Stimulated activated CD4-positive, alpha-beta T cell treated with anti-CD3 and anti-CD28 coated beads, Interleukin-4, amount 100 ng/mL, for 1 hour (primary cell): ENCODE data around the gene EHF.
"Not testable (repeated sequence)": the region's sequence is repeated elsewhere in the genome, so short reads cannot be mapped to it uniquely, and the experiment has no call there.

Source experiments
- DNase-seq: peaks from one replicate; pipeline ENCODE4 v3.0.0-alpha.2; 2020

EHF gene

GRCh38 chr11:34620820-34621792 is at the start of gene EHF:
Gene EHF (plus strand): TSS chr11:34621093. CDS start chr11:34642631, 21,538 bp downstream.
- DNase-seq = no peak

DNA sequence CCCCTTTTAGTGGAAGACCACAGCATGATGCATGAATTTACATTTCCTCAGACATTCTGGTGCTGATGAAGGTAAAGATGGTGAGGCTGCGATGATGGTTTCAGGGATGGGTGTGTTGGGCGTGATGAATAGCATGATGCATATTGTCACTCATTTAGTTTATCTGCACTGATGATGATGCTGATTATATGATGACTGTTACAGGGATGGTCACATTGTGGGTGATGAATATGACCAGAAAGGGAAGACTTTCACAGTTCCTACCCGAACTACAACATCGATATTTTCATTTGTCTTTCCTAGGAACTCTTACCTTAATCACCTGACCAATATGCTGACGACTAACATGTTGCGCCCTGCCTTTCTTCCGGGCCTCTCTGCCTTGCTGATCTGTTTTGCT is 47.4 kb upstream of the EHF start:
- no peak for DNase-seq

DNA sequence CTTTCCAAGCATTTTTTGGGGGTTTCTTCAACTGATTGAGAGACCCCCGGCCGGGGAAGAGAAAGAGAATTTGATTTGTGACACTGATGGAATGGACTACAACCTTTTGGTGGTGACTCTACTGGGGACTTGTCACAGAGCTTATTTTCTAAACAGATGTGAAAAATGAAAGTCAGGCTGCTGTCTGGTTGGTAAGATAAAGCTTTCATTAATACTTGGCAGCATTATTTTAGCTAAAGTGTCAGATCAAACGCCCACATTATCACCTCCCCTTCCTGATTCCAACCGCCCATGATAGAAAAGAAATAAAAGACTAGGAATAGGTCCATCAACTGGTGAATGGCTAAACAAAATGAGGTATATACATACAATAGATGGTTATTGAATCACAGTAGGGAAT is 45.6 kb upstream of the EHF start:
- DNase-seq = no peak

DNA sequence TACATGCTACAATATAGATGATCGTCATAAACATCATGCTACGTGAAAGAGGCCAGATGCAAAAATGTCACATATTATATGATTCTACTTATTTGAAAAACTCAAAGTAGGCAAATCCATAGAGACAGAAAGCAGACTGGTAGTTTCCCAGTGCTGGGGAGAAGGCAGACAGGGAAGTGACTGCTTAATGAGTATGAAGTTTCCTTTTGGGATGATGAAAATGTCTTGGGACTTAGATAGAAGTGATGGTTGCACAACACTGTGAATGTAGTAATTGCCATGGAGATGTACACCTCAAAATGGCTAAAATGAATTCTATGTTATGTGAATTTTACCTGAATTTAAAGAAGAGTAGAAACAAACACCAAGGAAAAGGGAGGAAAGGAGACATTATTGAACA is 45.2 kb upstream of the EHF start:
- no peak for DNase-seq

DNA sequence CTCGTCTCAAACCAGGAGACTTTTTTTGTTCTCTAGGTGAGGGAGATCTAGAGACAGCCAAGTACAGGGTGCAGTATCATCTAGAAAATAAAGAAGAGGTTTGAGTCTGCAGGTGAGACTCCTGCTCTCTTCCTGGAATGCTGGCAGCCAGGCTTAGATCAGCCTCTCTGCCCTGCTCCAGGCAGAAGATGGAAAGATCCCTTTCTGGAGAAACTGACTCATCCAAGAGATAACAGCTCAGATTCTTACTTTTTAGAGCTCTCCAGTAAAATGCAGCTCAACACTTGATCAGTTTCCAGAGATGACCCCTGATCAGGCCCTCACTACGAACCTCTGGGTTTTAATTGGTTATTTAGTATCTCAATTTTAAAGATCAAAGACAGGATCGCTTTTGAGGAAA is 44.6 kb upstream of the EHF start:
- DNase-seq = no peak

GRCh38 chr11:34583818-34584217 is 37.1 kb upstream of the EHF start:
- DNase-seq = no peak

DNA sequence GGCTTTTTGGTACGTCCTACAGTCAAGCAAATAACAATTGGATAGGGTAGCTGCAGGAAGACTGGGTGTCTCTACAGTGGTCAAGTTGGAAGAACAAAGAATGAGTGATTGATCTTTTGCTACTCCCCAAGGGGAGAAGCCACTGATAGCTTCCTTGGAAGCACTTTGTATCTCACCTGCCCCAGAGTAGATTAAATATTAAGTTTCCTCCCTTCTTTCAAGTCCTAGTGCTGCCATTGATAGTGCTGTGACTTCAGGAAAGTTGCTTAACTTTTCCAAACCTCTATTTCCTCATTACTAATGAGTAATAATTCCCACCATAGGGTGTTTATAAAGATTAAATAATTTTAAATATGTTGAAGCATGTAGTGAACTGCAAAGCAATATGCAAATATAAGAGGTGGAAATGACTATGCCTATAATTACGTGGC is 35.6 kb upstream of the EHF start:
- no peak for DNase-seq

GRCh38 chr11:34585735-34586487 is 35.0 kb upstream of the EHF start:
- no peak for DNase-seq

- DNase-seq = no peak
Measured at GRCh38 chr11:34586488-34587281, 34.2 kb upstream of the EHF start.

- DNase-seq = no peak
Measured at GRCh38 chr11:34587282-34587677, 33.6 kb upstream of the EHF start.

DNA sequence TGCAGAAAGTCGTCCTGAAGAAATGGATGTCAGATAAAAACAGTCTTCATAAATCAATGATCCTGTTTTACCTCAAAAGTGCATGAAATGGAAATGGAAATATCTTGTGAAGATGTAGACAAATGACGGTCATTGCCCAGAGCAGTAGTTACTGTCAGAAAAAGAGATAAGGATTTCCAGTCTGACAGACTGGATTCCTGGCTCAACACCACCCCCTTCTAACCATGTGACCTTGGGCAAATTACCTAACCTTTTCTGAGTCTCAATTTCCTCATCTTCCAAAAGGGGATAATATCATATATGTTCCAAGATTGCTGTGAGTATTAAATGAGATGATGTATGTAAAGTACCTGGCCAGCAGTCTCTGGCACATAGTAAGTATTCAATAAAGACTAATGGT is 32.9 kb upstream of the EHF start:
- no peak for DNase-seq

GRCh38 chr11:34588701-34589100 is 32.2 kb upstream of the EHF start:
- DNase-seq = no peak

DNA sequence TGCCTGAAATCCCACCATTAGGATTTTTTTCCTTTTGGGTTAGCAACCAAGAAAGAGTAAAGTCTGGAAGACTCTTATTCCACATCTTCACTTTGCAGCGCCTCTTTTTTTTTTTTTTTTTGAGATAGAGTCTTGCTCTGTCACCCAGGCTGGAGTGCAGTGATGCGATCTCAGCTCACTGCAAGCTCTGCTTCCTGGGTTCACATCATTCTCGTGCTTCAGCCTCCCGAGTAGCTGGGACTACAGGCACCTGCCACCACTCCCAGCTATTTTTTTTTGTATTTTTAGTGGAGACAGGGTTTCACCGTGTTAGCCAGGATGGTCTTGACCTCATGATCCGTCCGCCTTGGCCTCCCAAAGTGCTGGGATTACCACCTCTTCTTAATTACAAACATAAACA is 31.7 kb upstream of the EHF start:
- DNase-seq = not testable (repeated sequence)

DNA sequence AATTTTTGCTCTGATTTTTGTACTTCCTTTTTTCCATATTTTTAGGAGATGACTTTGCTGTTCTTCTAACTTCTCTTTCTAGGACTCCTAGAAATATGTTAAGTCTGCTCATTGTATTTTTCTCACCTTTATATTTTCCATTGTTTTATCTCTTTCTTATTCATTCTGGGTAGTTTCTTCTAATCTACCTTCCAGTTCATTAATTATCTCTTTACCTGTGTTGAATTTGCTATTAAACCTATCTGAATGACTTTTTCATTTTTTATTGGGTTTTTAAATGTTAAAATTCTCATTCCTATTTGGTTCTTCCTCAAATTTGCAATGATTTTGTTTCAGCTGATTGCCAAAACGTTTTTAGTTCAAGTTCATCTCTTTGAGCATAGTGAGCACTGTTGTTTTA is 27.8 kb upstream of the EHF start:
- DNase-seq = no peak

GRCh38 chr11:34594603-34595002 is 26.3 kb upstream of the EHF start:
- DNase-seq = no peak

DNA sequence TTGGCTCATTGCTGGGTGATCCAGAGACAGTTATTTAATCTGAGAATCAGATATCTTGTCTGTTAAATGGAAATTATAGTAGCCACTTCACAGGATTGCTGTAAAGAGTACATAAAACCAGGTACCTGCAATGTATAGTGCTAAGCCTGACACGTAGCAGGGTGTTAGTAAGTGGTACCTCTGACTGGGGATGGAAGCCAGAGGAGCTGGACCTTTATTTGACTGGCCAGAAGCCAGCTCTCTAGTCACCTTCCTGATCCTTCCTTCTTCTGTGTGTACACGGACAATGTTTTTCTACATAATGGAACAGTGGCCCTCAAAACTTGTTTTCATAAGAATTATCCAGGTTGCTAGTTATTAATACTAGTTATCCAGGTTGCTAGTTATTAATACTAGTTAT is 25.5 kb upstream of the EHF start:
- DNase-seq = no peak

- DNase-seq = no peak
Measured at GRCh38 chr11:34595960-34596644, 24.8 kb upstream of the EHF start.

DNA sequence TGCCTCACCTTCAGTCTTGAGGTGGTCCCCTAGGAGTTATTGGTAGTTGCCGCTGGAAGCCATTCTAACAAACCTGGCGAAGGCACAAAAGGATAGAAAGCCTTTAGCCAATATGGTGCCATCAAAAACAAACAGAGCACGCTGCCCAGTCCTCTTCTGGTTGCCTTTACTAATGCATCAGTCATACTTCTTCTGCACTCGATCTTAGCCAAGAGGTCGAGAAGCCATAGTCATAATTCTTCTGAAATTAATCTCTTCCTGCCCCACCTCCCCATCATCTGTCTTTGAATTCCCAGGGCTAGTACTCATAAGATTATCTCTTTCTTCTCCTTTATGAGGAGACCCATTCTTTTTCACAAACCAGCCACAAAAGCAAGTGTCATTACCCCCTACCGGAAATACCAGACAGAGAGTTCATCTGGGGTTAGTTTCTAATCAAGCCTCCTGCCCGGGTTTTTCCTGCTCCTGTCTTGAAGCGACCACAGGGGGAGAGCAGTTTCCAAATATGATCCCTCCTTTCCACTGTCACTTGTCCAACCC is 21.4 kb upstream of the EHF start:
- DNase-seq = no peak

- no peak for DNase-seq
Measured at GRCh38 chr11:34600339-34601084, 20.4 kb upstream of the EHF start.

- no peak for DNase-seq
Measured at GRCh38 chr11:34601085-34601444, 19.8 kb upstream of the EHF start.

GRCh38 chr11:34601609-34602008 is 19.3 kb upstream of the EHF start:
- DNase-seq = no peak

DNA sequence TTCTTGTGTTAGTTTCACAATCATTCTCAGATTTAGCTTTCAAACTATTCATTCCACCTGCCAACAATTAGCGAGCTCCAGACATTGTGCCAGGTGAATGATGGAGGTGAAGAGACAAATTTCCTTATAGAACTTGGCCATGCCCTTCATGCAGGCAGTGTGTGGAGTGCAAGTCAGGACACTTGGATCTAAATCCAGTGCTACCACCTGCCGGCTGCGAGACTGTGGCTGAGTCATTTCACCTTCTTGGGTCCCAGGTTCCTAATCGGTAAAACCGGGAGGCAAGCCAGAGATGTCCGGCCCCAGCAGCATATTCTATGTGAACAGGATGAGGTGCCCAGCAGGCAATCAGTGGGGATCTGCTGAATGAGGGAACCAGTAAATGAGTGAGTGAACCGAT is 18.6 kb upstream of the EHF start:
- no peak for DNase-seq
